MM.1S (cell line): ENCODE results near the gene SIK1.
"Not testable (repeated sequence)": the region's sequence is repeated elsewhere in the genome, so short reads cannot be mapped to it uniquely, and the experiment has no call there.

Source experiments
- EZH2 ChIP-seq: fragments of 300-600 bp; sonication (generic); optimal IDR thresholded peaks from 2 replicates; pipeline ENCODE3; 2017; ENCODE audit warnings: low read depth, mild to moderate bottlenecking, antibody characterized with exemption, low read length, mixed read lengths
- EZH2phosphoT487 ChIP-seq: fragments of 300-600 bp; sonication (generic); IDR thresholded peaks from 2 replicates; pipeline ENCODE4 v1.6.1; 2018; ENCODE audit warnings: antibody characterized with exemption, low read length
- TF ChIP-seq, protein P1 (sequence below): fragments of 300-600 bp; sonication (generic); IDR thresholded peaks from 2 replicates; pipeline ENCODE4 v1.5.1; 2016; ENCODE audit warnings: antibody characterized with exemption, low read length, mixed read lengths

DNA sequence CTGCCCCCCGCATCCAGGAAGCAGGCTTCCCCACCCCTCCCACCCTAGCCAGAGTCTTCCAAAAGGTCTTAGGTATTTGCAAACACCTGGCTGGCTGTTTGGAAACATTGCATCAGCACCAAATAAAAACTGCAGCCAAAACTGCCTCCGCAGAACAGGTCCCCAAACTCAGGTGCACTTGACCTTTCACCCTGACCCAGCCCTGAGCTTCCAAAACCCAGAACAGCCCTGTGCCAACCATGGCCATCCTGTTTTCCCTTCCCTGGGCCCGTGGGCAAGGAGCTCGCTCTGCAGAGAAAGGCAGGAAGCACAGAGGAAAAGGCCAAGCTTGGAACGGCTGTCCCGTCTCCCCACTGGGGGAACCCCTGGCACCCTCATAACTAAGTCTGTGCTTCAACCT is 2.0 kb upstream of the SIK1 start:
- TF ChIP-seq EZH2, EZH2phosphoT487: not testable (repeated sequence)
- TF ChIP-seq, protein P1, sequence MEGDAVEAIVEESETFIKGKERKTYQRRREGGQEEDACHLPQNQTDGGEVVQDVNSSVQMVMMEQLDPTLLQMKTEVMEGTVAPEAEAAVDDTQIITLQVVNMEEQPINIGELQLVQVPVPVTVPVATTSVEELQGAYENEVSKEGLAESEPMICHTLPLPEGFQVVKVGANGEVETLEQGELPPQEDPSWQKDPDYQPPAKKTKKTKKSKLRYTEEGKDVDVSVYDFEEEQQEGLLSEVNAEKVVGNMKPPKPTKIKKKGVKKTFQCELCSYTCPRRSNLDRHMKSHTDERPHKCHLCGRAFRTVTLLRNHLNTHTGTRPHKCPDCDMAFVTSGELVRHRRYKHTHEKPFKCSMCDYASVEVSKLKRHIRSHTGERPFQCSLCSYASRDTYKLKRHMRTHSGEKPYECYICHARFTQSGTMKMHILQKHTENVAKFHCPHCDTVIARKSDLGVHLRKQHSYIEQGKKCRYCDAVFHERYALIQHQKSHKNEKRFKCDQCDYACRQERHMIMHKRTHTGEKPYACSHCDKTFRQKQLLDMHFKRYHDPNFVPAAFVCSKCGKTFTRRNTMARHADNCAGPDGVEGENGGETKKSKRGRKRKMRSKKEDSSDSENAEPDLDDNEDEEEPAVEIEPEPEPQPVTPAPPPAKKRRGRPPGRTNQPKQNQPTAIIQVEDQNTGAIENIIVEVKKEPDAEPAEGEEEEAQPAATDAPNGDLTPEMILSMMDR, result not testable (repeated sequence)
